Stomach (tissue), 4 donors: ENCODE data around the gene HYOU1.

ENCODE experiments used
- CTCF ChIP-seq, 7 experiments: fragments of 450-650 bp in 4 of 7; fragments of 200-600 bp in 3 of 7; sonication (generic) in 3 of 7; IDR thresholded peaks; one replicate each; pipeline ENCODE4 v1.5.1; 2016 to 2019; ENCODE audit warnings: antibody characterized with exemption in 7 of 7, control low read depth in 2 of 7, mild to moderate bottlenecking in 1 of 7
- POLR2A ChIP-seq, 4 donors: fragments of 450-650 bp; IDR thresholded peaks; one replicate each; pipeline ENCODE4 v1.6.1; 2016; ENCODE audit warnings: antibody characterized with exemption in 4 of 4, control low read depth in 2 of 4, mild to moderate bottlenecking in 1 of 4, moderate library complexity in 1 of 4

GRCh38 chr11:119012629-119013170 is 44.3 kb downstream of the HYOU1 start:
- TF ChIP-seq POLR2A (IDR thresholded peaks at IDR 0.05) (no peak), CTCF (IDR thresholded peaks at IDR 0.05) (no peak)
